Ishikawa (cell line): ENCODE data around the gene CPNE1.

ENCODE experiments used
- CEBPB ChIP-seq: IDR thresholded peaks from 2 replicates; pipeline ENCODE4 v1.6.1; 2012
- CREB1 ChIP-seq: IDR thresholded peaks from 2 replicates; pipeline ENCODE4 v1.6.1; 2012; ENCODE audit warnings: low read depth
- EGR1 ChIP-seq: IDR thresholded peaks from 2 replicates; pipeline ENCODE4 v1.6.1; 2012
- EP300 ChIP-seq: IDR thresholded peaks from 2 replicates; pipeline ENCODE4 v1.6.1; 2012; ENCODE audit warnings: borderline replicate concordance
- FOXM1 ChIP-seq: IDR thresholded peaks from 2 replicates; pipeline ENCODE4 v1.6.1; 2012; ENCODE audit warnings: low read depth, borderline replicate concordance
- NFIC ChIP-seq: IDR thresholded peaks from 2 replicates; pipeline ENCODE4 v1.6.1; 2012
- TAF1 ChIP-seq: IDR thresholded peaks from 2 replicates; pipeline ENCODE4 v1.6.1; 2012; ENCODE audit warnings: low read depth, mild to moderate bottlenecking
- TCF12 ChIP-seq: IDR thresholded peaks from 2 replicates; pipeline ENCODE4 v1.6.1; 2012; ENCODE audit warnings: low read depth
- TEAD4 ChIP-seq: IDR thresholded peaks from 2 replicates; pipeline ENCODE4 v1.6.1; 2012
- YY1 ChIP-seq: IDR thresholded peaks from 2 replicates; pipeline ENCODE4 v1.6.1; 2012; ENCODE audit warnings: low read depth
- ZBTB7A ChIP-seq: IDR thresholded peaks from 2 replicates; pipeline ENCODE4 v1.6.1; 2012; ENCODE audit warnings: low read depth
- TF ChIP-seq, protein P1 (sequence below): IDR thresholded peaks from 2 replicates; pipeline ENCODE4 v1.6.1; 2012; ENCODE audit warnings: low read depth, mild to moderate bottlenecking
- TF ChIP-seq, protein P2 (sequence below): IDR thresholded peaks from 2 replicates; pipeline ENCODE4 v1.6.1; 2012
- TF ChIP-seq, protein P3 (sequence below): IDR thresholded peaks from 2 replicates; pipeline ENCODE4 v1.6.1; 2012

The CPNE1 gene

DNA sequence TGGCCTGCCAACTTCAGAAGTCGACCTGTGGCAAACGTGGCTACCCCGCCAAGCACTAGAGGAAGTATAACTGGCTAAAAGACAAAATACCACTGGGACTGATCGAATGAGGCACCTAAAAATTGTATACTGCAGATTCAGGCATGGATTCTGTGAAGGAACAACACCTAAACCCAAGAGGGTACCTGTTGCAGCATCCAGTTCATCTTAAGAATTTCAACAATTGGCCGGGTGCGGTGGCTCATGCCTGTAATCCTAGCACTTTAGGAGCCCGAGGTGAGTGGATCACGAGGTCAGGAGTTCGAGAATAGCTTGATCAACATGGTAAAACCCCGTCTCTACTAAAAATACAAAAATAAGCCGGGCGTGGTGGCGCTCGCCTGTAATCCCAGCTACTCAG lies 76.3 kb downstream of the CPNE1 start:
- no peak for TF ChIP-seq CREB1

DNA sequence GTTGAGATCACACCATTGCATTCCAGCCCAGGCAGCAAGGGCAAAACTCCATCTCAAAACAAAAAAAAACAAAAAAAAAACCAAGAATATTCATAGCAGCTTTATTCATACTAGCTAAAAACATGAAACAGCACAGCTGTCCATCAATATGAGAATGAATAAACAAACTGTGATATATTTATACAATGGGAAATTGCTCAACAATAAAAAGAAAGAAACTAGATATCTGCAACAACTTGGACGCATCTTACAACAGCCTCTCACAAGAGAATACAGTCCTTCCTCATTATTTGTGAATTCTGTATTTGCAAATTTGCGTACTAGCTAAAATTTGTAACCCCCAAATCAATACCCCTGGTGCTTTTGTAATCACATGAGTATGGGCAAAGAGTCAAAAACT lies 77.3 kb downstream of the CPNE1 start:
- TF ChIP-seq FOXM1 (no peak), TCF12 (no peak), CREB1 (no peak), EGR1 (no peak), EP300 (no peak), CEBPB (no peak), NFIC (no peak), TEAD4 (no peak)
- TF ChIP-seq, protein P1, sequence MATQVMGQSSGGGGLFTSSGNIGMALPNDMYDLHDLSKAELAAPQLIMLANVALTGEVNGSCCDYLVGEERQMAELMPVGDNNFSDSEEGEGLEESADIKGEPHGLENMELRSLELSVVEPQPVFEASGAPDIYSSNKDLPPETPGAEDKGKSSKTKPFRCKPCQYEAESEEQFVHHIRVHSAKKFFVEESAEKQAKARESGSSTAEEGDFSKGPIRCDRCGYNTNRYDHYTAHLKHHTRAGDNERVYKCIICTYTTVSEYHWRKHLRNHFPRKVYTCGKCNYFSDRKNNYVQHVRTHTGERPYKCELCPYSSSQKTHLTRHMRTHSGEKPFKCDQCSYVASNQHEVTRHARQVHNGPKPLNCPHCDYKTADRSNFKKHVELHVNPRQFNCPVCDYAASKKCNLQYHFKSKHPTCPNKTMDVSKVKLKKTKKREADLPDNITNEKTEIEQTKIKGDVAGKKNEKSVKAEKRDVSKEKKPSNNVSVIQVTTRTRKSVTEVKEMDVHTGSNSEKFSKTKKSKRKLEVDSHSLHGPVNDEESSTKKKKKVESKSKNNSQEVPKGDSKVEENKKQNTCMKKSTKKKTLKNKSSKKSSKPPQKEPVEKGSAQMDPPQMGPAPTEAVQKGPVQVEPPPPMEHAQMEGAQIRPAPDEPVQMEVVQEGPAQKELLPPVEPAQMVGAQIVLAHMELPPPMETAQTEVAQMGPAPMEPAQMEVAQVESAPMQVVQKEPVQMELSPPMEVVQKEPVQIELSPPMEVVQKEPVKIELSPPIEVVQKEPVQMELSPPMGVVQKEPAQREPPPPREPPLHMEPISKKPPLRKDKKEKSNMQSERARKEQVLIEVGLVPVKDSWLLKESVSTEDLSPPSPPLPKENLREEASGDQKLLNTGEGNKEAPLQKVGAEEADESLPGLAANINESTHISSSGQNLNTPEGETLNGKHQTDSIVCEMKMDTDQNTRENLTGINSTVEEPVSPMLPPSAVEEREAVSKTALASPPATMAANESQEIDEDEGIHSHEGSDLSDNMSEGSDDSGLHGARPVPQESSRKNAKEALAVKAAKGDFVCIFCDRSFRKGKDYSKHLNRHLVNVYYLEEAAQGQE = no peak

DNA sequence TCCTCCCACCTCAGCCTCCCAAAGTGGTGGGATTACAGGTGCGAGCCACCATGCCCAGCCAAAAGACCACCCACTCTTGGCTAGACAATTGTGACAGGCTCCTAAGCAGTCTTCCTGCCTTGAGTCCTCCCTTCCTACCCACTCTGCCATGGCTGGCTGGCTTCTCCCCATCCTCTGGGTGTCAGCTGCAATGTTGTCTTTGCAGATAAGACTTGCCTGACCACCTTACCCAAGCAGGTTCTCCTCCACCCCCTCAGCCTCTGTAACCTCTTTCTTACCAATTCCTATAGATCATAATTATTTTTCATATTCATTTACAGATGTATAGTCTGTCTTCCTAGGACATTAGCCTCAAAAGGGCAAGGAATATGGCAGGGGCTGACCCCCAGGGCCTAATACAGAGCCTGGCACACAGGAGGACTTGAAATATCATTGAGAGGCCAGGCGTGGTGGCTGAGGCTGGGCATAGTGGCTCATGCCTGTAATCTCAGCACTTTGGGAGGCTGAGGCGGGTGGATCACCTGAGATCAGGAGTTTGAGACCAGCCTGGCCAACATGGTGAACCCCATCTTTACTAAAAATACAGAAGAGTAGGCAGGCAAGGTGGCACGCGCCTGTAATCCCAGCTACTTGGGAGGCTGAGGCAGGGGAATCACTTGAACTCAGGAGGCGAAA lies 77.8 kb downstream of the CPNE1 start:
- TF ChIP-seq EP300 (no peak), YY1 (no peak), TCF12 (no peak), ZBTB7A (no peak), CREB1 (no peak)
- TF ChIP-seq, protein P1 = no peak
- TF ChIP-seq, protein P2, sequence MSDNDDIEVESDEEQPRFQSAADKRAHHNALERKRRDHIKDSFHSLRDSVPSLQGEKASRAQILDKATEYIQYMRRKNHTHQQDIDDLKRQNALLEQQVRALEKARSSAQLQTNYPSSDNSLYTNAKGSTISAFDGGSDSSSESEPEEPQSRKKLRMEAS = no peak
- TF ChIP-seq, protein P3, sequence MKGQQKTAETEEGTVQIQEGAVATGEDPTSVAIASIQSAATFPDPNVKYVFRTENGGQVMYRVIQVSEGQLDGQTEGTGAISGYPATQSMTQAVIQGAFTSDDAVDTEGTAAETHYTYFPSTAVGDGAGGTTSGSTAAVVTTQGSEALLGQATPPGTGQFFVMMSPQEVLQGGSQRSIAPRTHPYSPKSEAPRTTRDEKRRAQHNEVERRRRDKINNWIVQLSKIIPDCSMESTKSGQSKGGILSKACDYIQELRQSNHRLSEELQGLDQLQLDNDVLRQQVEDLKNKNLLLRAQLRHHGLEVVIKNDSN = no peak

DNA sequence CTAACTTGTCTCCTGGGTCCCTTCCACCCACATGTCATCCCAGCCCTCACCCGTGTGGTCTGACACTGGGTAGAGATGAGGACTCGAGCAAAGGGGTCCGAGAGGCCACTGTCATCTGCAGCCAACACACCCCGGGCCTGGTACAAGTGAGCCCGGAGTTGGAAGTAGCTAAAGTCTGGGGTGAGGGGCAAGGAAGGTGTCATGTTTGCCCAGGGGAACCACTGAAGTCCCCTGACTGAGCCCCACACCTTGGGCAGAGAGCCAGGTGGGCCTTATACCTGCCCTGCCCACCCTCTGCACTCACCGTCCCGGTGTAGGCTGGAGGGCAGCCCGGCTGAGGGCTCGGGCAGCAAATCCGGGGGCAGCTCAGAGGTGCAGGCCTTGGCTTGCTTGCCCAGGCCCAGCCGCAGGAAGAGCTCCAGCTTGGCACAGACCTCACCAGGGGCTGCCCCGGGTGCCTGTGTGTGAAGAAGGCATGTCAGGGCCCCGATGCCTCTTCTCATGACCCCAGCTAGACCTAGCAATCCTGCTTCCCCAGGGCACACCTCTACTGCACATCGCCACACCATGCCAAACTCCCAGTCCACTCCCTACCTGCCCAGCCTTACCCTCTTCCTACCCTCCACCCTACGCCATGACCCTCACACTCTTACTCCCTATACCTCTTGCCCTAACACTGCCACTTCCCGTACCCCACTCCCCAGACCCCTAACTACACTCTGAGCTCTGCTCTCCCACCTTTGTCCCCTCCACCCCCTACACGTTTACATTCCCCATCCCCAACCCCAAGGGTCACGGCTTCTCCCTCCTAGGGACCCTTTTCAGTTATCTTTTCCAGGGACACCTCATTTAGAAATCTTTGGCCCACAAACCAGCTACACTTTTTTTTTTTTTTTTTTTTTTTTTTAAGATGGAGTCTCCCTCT lies 80.8 kb downstream of the CPNE1 start:
- TF ChIP-seq CREB1 = no peak
- TF ChIP-seq EGR1 = no peak
- TF ChIP-seq, protein P1 = no peak
- no peak for TF ChIP-seq EP300
- TF ChIP-seq, protein P3 = no peak
- TF ChIP-seq CEBPB = no peak
- no peak for TF ChIP-seq NFIC
- TF ChIP-seq, protein P2 = no peak
- no peak for TF ChIP-seq TCF12
- TF ChIP-seq TAF1 = no peak
